HG03280 (cell line): ENCODE results near the gene RPP25.
"Not testable (repeated sequence)": the region's sequence is repeated elsewhere in the genome, so short reads cannot be mapped to it uniquely, and the experiment has no call there.

Experiments used
- ATAC-seq: cut with Tn5 transposase; IDR thresholded peaks from one replicate; pipeline ENCODE4 v1.9.1; 2021; ENCODE audit warnings: mild to moderate bottlenecking, moderate library complexity; ENCODE audit not compliant: unreplicated experiment

RPP25 gene

DNA sequence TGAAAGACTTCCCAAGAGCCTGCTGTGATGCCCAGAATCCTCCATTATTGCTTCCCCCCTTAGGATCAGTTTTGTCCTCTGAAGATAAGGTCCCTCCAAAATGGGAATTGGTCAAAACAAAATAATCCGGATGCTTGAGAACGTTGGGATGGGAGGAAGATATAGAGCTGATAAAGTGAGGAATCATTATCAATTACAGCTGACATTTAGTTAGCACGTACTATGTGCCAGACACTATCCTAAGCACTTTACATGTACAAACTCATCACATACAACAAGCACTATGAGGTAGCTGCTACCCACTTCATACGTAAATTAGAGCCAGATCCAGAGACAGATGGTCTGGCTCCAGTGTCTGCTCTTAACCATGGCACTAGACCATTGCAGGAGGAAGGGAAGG, 6.6 kb upstream of the RPP25 start:
- ATAC-seq = no peak

DNA sequence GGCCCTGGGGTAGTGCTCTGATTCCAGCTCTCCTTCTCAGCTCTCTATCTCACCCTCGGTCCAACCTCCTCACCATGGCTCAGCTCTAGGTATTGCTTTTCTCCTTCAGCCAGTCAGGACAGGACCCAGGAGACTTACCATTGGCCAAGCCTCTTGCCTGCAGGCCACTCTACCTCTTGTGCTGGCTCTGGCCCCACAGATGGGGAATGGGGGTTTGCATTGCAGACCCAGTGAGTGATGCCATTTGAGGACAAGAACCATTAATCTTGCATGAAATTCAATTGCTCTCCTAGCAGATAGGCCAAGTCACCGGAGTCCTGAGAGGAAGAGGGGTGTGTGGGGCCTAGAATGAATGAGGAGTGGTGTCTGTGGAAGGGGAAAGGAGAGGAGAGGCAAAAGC, 6.1 kb upstream of the RPP25 start:
- no peak for ATAC-seq

DNA sequence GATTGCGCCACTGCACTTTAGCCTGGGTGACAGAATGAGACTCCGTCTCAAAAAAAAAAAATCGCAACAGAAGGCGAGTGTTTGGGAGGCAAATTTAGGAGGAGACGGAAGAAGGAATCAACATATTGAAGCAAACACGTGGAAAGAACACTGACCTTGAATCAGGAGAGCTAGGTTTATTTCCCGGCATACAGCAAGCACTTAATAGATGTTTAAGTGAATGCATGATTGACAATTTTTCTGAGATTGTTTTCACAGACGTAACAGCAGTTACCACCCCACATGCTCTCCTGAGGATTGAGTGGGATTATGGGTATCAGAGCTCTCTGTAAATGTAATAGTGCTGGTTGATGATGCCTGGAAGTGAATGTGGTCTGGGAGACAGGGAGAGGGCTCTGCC, 5.6 kb upstream of the RPP25 start:
- no peak for ATAC-seq

DNA sequence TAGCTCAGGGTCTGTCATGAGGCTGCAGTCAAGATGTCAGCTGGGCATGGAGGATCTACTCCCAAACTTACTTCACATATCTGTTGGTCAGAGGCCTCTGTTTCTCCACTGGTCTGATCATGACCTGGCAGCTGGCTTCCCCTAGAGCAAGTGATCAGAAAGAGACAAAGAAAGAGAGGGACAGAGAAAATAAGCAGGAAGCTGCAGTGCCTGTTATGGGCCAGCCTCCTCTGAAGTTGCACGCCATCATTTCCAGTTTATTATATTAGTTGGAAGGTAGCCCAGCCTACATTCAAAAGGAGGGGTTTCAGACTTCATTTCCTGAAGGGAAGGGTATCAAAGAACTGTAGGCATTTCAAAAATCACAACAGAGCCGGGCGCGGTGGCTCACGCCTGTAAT, 5.0 kb upstream of the RPP25 start:
- ATAC-seq = no peak

DNA sequence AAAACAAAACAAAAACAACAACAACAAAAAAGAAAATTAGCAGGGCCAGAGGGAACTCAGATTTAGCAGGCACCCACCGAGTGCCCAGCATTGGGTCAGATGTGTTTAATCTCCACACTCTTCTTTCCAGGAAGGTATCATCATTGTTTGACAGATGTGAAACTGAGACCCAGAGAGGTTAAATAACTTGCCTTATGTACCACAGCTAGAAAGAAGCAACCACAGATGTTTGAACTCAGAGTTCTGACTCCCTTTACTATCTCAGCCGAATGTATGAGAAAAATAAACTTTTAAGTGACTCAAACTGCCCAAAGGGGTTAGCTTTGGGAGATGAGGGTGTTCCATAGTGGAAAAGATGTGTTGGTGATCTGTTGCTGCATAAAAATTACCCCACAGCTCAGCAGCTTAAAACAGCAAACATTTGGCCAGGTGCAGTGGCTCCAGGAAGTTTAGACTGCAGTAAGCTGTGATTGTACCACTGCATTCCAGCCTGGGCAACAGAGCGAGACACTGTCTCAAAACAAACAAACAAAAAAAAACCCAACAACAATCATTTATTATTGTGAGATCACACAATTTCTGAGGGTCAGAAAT, 4.5 kb upstream of the RPP25 start:
- no peak for ATAC-seq

DNA sequence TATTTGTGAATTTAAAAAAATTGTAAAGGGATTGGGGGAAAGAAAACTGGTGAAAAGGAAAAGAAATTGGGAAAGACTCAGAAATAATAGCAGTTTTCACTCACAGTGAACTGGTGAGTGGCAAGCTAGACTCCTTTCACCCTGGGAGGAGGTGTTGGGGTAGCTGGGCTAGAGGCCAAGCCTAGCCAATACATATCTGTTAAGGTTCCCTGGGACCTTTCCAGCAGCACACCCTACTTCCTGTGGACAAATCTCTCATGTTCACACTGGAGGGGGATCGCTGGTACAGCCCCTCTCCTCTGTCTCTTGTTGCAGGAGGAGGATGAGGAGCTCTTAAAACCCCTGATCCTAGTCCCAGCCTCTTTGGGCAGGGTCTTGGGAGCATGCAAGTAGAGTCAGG, 3.7 kb upstream of the RPP25 start:
- no peak for ATAC-seq

DNA sequence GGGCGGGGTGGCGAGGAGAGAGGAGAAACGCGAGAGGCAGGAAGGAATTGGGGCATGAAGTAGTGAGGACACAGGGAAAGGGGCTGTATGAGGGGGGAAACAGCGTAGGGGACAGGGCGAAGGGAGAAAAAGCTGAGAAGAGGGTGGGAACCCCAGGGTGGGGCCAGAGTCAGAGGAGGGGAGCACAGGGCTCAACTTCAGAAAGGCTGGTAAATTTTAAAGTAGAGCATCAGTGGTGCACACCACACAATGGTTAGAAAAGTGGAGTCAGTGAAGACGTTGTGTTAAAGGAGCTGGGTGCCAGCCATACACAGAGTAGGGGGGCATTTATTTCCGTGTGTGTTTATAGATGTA, 3.0 kb upstream of the RPP25 start:
- ATAC-seq = no peak

DNA sequence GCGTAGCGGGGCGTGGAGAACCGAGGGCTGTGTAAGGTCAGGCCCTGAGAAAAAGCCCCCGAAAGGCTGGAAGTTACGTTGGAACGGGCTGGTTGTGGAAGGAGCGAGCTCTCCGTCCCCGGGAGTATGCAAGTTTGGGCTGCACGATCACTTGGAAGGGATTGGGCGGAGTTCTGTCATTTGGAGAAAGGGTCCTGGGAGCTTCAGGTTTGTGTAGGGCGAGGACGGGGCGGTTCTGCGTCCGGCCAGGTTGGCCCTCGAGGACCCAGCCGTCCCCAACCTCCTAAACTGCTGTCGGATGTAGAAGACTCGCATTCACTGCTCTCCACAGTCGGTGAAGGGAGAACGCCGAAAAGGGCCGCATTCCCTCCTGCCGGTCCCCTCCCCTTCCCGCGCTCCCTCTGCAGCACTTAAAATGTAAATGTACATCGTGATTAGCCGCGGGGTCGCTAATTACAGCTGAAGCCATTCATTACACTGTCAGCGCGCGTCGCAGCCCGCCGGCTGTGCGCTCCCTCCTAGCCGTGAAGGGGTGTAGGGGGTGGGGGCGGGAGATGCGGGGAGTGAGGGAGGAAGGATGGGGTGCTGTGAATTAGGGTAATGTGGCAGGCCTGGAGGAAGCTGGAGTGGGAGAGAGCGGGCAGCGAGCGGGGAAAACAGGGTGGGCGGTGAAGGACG, 2.5 kb upstream of the RPP25 start:
- no peak for ATAC-seq

DNA sequence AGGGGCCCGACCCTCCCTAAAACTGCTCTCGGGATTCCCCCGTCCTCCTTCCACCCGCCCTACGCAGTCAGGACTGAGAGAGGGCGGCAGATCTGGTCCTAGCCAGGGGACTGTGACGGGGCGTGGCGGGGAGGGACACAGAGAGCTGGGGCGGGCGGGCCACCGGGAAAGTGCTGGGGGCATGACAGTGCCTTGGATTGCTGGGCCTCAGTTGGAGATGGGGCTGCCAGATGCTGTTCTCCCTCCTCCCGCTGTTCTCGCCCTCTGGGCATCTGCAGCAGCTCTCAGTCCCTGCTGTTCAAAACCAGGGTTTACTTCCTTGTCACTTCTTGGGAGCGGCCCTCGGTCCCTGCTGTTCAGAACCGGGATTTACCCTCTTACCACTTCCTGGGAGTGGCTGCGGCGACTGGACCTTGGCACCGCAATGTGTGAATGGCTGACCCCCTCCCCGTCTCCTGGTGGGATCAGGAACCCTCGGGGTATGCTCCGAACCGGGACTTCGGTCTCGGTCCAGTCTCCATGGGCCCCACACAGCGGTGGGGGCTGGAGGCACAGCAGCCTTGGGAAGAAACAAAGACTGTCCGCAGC, 1.8 kb upstream of the RPP25 start:
- ATAC-seq = no peak

DNA sequence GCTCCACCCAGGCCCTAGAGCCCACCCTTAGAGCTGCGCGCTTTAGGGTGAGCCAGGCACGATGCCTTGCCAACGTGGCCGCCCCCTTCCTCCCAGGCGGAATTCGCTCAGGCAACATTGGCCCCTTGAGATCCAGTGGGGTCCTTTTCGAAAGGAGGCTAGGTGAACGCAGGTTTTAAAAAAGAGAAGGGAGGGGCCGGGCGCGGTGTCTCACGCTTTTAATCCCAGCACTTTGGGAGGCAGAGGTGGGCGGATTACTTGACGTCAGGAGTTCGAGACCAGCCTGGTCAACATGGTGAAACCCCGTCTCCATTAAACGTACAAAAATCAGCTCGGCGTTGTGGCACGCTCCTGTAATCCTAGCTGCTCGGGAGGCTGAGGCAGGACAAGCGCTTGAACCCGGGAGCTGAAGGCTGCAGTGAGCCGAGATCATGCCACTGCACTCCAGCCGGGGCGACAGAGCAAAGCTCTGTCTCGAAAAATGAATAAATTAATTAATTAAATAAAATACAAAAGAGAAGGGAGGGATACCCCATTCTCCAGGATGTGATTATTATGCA, 984 bp upstream of the RPP25 start:
- no peak for ATAC-seq

DNA sequence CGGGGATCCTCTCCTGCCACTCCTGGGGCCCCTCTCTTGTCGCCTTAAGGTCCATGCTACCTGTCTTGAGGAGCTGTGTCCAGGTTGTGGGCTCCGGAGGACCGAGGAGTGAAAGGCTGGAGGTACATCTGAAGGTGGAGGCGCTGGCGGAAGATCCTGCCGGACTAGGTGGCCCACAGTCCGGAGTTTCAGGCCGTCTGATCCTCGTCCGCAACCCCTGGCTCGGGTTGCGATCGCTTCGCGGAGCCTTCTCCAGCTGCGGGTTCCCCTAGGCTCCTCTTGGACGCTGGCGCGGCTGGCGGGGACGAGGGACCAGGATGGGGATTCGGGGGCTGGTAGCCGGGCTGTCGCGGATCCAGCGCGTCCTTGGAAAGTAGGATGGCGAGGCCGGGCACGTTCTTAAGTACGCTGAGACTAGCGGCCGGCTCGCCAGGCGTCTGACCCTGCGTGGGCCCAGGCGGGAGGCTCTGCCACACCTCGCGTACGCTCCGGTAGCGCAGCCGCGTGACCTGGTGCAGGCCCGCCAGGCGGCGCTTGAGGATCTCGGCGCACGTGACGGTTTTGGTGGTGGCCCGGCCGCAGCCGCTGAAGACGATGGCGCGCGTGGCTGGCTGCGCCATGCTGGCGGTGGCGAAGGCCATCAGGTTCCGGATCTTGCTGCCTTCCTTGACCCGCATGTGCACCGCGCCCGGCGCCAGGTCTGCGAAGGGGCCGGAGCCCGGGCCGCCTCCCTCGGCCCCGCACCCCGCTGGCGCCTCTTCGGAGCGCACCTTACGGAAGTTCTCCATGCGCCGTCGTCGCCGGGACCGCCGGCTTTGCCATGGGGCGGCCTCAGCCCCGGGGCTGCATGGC, 550 bp downstream of the RPP25 start:
- ATAC-seq = peak; percentile 47

DNA sequence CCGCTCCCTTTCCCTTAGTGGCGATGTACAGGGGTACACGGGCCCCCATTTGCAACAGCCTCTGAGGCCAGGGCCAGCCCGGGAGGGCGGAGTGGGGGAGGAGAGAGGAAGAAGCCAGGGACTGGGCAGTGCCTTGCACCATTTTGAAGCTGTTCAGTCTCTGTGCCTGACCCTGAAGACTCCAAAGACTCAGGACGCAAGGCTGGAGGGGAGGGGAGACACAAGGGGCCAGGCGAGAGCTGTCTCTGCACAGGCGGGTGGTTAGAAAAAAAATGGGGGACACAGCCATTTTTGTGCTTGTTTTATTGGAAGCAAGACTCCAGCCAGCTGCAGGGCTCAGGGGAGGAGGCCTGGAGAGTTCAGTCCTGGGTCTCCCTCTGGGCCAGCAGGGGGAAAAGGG, 1.6 kb downstream of the RPP25 start:
- ATAC-seq = no peak

DNA sequence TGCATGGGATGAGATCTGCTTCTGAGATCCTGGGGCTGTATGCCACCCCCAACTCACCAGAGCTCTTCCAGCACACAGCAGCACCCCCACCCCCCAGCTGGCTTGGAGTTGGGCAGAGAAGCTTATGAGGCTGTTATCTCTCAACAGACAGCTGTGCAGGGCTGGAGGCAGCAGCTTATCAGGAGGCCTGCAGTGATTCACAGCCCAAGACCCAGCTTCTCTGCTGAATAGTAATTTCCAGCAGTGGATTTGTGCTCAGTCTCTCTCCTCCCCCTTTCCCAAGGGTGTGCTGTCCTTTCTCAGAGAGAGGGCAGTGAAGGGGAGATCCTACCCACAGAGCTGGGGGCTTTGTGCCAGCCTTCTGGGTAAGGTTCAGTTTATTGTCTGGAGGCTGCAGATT, 2.1 kb downstream of the RPP25 start:
- ATAC-seq = no peak

DNA sequence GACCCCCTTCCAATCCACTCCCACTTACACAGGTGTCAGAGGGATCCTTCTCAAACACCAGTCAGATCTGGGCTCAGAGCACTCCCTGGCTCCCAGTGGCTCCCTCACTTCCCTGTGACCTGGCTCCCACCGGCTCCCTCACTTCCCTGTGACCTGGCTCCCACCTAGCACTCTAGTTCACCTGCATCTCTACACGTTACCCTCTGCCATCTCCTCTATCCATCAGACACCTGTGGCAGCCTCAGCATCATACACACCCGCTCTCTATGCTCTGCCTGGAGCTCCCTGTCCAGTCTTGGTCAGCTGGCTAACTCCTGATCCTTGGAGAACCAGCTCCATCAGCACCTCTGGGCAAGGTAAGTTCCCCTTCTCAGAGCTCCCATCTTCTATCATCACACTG, 5.6 kb downstream of the RPP25 start:
- no peak for ATAC-seq

DNA sequence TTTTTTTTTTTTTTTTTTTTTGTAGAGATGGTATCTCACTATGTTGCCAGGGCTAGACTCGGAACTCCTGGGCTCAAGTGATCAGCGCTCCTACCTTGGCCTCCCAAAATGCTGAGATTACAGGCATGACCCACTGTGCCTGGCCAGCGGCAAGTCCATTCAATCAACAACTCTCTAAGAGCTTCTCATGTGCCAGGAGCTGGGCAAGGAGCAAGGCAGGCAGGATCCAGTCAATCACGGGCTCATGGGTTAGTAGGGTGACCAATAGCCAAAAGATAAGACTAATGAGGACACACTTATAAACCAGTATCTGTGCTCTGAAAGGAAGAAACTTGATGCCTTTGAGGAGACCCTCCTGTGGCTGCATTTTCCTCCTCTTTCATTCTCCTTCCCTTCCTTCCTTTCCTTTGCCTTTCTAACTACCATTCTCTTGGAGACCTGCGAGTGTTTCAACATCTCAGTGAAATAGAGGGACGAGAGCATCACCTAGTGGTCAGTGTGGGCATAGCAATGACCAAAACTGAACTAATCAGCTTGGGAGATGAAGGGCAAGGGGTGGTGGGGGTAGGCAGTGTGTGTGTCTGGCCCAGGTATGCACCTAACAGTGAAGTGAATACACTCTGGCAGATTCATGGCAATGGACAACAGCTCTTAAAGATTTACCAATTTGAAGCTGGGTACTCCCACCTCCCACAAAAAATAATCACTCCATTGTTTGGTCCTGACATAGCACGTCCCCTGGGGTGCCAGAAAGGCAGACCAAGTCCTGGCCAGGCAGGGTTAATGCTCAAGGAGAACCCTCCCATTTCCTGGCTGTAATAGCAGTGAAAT, 6.3 kb downstream of the RPP25 start:
- ATAC-seq = no peak

DNA sequence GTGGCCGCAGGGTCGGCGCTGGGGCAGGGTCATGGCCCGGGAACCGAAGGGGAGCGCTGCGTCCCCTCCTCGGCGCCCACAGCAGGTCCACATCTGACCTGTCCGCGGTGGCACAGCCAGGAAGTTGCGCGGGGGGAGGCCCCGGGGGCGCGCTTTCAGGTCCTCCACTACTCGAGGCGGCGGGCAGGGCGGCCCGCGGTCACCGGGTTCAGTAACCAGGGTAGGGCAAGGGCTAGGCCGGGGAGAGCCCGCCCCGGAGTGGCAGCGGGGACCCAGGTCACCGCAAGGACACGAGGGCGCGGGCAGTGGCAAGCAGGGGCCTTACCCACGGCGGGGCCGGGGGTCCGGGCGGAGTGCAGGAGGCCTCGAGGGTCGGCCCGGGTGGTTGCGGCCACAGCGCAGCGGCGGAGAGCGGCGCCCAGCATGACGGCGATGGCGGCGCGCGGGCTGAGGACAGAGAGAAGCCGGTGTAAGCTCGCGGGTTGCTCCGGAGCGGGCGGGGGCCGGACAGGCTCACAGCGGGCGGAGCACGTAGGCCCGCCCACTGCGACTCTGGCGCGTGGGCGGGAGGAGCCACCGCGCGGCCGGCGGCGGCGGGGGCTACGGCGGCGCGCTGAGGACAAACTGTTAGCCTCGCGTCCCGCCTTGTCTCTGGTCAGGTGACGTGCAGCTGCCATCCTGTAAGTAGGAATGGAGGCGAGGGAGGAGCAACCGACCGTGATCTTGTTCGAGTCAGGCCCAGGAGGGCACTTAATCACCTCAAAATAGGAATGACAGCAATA, 18.8 kb downstream of the RPP25 start, which contains the start of gene COX5A:
COX5A (minus strand) TSS at position 484 of the 782 bp plus-strand sequence; CDS start at position 425, 59 bp downstream.
- peak; percentile 90 for ATAC-seq

DNA sequence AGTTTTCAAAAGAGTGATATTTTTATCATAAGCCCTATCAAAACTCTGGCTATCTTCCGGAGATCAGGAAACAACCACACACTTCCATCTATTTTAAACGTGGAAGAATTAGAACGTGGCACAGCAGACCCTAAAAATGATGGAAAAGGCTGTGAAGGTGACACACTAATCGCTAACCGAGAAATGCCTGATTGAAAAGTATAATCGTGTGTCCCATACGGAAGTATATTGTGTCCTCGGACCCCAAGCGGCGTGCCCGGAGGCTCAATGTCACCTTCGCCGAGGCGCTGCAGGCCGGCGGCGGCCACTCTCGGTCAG, 19.3 kb downstream of the RPP25 start:
- no peak for ATAC-seq

DNA sequence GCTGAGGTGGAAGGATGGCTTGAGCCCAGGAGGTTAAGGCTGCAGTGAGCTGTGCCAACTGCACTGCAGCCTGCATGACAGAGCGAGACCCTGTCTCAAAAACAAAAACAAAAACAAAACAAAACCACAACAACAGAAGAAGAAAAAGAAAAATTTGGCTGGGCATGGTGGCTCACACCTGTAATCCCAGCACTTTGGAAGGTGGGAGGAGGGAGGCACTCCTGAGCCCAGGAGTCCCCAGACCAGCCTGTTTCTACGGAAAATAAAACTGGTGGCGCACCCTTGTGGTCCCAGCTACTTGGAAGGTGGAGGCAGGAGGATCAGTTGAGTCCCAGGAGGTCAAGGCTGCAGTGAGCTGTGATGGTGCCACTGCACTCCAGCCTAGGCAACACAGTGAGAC, 21.4 kb downstream of the RPP25 start:
- not testable (repeated sequence) for ATAC-seq

DNA sequence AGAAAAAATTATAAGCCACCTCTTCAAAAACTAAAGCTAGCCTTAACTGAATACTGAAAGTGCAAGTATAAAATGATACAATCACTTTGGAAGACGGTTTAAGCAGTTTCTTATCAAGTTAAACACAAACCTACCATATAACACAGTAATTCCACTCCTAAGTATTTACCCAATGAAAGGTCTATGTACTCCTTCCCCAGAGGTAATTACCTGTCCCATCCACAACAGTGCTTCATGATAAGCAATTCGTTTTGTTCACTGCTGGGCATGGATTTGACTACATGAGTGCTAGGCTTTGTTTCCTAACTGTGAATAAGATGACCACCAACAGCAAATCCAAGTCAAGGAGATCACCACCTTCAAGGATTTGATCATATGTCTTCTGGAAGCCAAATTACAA, 23.0 kb downstream of the RPP25 start:
- ATAC-seq = no peak

DNA sequence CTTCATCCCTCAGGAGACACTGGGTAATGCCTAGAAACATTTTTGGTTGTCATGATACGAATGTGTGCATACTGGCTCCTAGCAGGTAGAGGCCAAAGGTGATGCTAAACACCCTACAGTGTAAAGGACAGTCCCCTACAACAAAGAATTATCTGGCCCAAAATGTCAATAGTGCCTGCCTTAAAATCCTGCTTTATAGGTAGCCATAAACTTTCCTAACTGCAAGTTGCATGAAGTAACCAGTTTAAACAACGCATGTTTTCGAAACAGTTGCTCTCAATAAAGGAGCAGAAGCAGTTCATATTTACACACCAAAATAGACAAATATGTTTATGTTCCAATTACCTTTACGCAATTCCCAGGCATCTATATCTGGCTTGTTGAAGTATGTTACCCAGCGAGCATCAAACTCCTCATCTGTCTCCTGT, 27.8 kb downstream of the RPP25 start:
- no peak for ATAC-seq
